Liver (tissue), 9 donors: Measurements from ENCODE around the gene SORL1. TPM values are rescaled to one million over a fixed set of nuclear protein-coding genes. Genes with fewer than 3 reads are reported as not detected.

Experiments used
- DNase-seq: peaks from one replicate; pipeline ENCODE4 v3.0.0-alpha.2; 2017; ENCODE audit warnings: low spot score
- H3K27ac ChIP-seq, 2 donors: one replicate each; pipeline ENCODE4 v1.7.0; 2013; ENCODE audit warnings: inconsistent platforms in 2 of 2, low read length in 2 of 2, control low read depth in 1 of 2, low read depth in 1 of 2, mild to moderate bottlenecking in 1 of 2
- H3K27me3 ChIP-seq, 4 donors: one replicate each; pipeline versions ENCODE4 v1.6.1 to v1.7.0; 2013; ENCODE audit warnings: low read length in 3 of 4, inconsistent platforms in 1 of 4, mild to moderate bottlenecking in 1 of 4, moderate library complexity in 1 of 4; ENCODE audit not compliant: control insufficient read depth in 4 of 4, insufficient read depth in 4 of 4
- H3K36me3 ChIP-seq, 4 donors: one replicate each; pipeline versions ENCODE4 v1.6.1 to v1.7.0; 2013; ENCODE audit warnings: low read length in 3 of 4, mild to moderate bottlenecking in 3 of 4, low read depth in 1 of 4, moderate library complexity in 1 of 4; ENCODE audit not compliant: control insufficient read depth in 4 of 4, insufficient read depth in 3 of 4
- H3K4me1 ChIP-seq, 4 donors: one replicate each; pipeline versions ENCODE4 v1.6.1 to v1.7.0; 2013; ENCODE audit warnings: low read length in 3 of 4, mild to moderate bottlenecking in 3 of 4, moderate library complexity in 1 of 4; ENCODE audit not compliant: control insufficient read depth in 4 of 4, insufficient read depth in 4 of 4
- H3K4me3 ChIP-seq, 3 donors: one replicate each; pipeline versions ENCODE4 v1.6.1 to v1.7.0; 2013; ENCODE audit warnings: low read length in 3 of 3, control low read depth in 1 of 3, low read depth in 1 of 3, mild to moderate bottlenecking in 1 of 3
- H3K9ac ChIP-seq, 2 donors: one replicate each; pipeline ENCODE4 v1.7.0; 2013; ENCODE audit warnings: low read length in 2 of 2, mild to moderate bottlenecking in 2 of 2, moderate library complexity in 2 of 2, control low read depth in 1 of 2, low read depth in 1 of 2
- H3K9me3 ChIP-seq, 4 donors: one replicate each; pipeline versions ENCODE4 v1.6.1 to v1.7.0; 2013; ENCODE audit warnings: low read length in 3 of 4; ENCODE audit not compliant: control insufficient read depth in 4 of 4
- EGR1 ChIP-seq, 2 donors: IDR thresholded peaks; 2 replicates each; pipeline ENCODE4 v1.6.1; 2016 to 2018; ENCODE audit warnings: antibody characterized with exemption in 2 of 2, low read depth in 2 of 2
- FOXA2 ChIP-seq: IDR thresholded peaks from 2 replicates; pipeline ENCODE4 v1.6.1; 2016; ENCODE audit warnings: antibody characterized with exemption
- JUND ChIP-seq, 2 donors: IDR thresholded peaks; 2 replicates each; pipeline ENCODE4 v1.6.1; 2016; ENCODE audit warnings: antibody characterized with exemption in 2 of 2
- NR2F2 ChIP-seq: IDR thresholded peaks from 2 replicates; pipeline ENCODE4 v1.6.1; 2016; ENCODE audit warnings: antibody characterized with exemption
- RXRA ChIP-seq, 2 donors: IDR thresholded peaks; 2 replicates each; pipeline ENCODE4 v1.6.1; 2017 to 2018; ENCODE audit warnings: antibody characterized with exemption in 2 of 2, mild to moderate bottlenecking in 1 of 2
- SP1 ChIP-seq: IDR thresholded peaks from 2 replicates; pipeline ENCODE4 v1.6.1; 2018; ENCODE audit warnings: antibody characterized with exemption, mild to moderate bottlenecking
- TAF1 ChIP-seq: conservative IDR thresholded peaks from 2 replicates; pipeline ENCODE4 v1.6.1; 2016; ENCODE audit warnings: antibody characterized with exemption, mild to moderate bottlenecking
- WGBS: extraction: QIAGEN DNeasy Blood & Tissue Kit; methylation state at CpG from one replicate; pipeline ENCODE4 v1.1.7; 2013; 5-methylcytosine and 5-hydroxymethylcytosine counted together
- polyA plus RNA-seq, 2 donors: library from polyadenylated mRNA; stranded (reverse) in 1 of 2; unstranded in 1 of 2; fragments of 200-250 nt in 1 of 2; fragments of >200 nt in 1 of 2; fragmentation: Nextera tagmentation in 1 of 2; extraction: Ambion mirVana in 1 of 2; gene quantifications; one replicate each; pipeline versions ENCODE4 v1.2.1 to v1.2.3, GENCODE V29; 2013 to 2015
- total RNA-seq, 2 donors: library from RNA; depleted of rRNA; stranded (reverse); fragments of >200 nt; gene quantifications; one replicate each; pipeline ENCODE4 v1.2.3, GENCODE V29; 2014
- TF ChIP-seq, protein P1 (sequence below): IDR thresholded peaks from 2 replicates; pipeline ENCODE4 v1.6.1; 2016; ENCODE audit warnings: antibody characterized with exemption, mild to moderate bottlenecking
- TF ChIP-seq, protein P2 (sequence below): fragments of 150-350 bp; IDR thresholded peaks from 2 replicates; pipeline ENCODE4 v1.5.1; 2017; ENCODE audit warnings: improper control_type of control experiment, low read depth, low read length; ENCODE audit not compliant: missing input control
- TF ChIP-seq, protein P3 (sequence below): IDR thresholded peaks from 2 replicates; pipeline ENCODE4 v1.6.1; 2016; ENCODE audit warnings: antibody characterized with exemption
- donor health status: healthy.
- donor health status: healthy.
- donor health status: healthy.
- donor health status: healthy.
- donor health status: healthy.

The SORL1 gene
- total and polyA plus RNA-seq, 4 donors: 14.6 to 124 (median 25.4) TPM

DNA sequence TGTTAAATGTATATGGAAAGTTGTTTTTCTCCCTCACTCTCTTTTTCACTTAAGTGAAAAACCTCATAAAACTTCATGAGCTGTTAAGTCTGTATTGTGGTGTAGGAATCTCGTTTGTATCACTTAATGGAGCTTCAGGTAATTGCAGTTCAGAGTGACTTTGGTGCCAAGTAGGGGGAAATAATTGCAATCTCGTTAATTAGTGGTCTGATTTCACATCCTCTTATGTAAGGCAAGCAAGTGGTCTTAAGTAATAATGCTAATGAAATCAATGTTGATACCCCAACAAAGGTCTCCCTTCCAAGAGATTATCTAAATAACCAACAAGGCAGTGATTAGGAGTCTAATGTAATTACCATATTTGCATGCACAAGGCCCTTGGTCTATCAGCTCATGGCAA lies 174.9 kb downstream of the SORL1 start (continued):
- TF ChIP-seq, protein P1, sequence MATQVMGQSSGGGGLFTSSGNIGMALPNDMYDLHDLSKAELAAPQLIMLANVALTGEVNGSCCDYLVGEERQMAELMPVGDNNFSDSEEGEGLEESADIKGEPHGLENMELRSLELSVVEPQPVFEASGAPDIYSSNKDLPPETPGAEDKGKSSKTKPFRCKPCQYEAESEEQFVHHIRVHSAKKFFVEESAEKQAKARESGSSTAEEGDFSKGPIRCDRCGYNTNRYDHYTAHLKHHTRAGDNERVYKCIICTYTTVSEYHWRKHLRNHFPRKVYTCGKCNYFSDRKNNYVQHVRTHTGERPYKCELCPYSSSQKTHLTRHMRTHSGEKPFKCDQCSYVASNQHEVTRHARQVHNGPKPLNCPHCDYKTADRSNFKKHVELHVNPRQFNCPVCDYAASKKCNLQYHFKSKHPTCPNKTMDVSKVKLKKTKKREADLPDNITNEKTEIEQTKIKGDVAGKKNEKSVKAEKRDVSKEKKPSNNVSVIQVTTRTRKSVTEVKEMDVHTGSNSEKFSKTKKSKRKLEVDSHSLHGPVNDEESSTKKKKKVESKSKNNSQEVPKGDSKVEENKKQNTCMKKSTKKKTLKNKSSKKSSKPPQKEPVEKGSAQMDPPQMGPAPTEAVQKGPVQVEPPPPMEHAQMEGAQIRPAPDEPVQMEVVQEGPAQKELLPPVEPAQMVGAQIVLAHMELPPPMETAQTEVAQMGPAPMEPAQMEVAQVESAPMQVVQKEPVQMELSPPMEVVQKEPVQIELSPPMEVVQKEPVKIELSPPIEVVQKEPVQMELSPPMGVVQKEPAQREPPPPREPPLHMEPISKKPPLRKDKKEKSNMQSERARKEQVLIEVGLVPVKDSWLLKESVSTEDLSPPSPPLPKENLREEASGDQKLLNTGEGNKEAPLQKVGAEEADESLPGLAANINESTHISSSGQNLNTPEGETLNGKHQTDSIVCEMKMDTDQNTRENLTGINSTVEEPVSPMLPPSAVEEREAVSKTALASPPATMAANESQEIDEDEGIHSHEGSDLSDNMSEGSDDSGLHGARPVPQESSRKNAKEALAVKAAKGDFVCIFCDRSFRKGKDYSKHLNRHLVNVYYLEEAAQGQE: no peak
- TF ChIP-seq EGR1 (IDR thresholded peaks at IDR 0.05; ENCODE audit: low read depth in 2 of 2) (no peak), TAF1 (no peak), RXRA (IDR thresholded peaks at IDR 0.05) (no peak)

DNA sequence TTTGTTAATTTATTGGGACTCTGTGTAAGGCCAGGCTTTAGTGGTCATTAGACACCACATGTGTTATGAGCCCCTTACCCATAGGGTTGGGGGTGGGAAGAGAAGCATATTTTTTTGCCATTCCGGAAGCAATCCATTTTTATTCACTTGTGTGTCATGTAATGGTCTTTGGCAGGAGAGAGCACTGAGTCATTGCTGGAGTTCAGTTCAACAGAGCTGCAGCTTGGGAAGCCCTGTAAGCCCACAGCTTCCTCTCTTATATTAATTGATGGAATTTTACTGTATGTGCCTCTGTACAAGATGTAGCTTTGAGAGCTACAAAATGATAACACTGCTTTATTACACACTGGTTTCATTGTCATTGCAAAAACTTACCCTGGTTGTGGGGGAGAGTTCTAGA lies 177.9 kb downstream of the SORL1 start:
- Histone ChIP-seq H3K4me1 (no peaks in the 10 kb centered on the region), H3K36me3 (peaks cover 8 to 80% (median 76%) of the 10 kb centered on the region in 4 donors), H3K27ac (no peak overlapping the region), H3K27me3 (no peaks in the 10 kb centered on the region), H3K4me3 (no peak overlapping the region), H3K9me3 (no peaks in the 10 kb centered on the region), H3K9ac (no peak overlapping the region)
- WGBS: 87% methylated on average over 1 of the region's 1 CpG
- DNase-seq: no peak
- TF ChIP-seq, protein P2, sequence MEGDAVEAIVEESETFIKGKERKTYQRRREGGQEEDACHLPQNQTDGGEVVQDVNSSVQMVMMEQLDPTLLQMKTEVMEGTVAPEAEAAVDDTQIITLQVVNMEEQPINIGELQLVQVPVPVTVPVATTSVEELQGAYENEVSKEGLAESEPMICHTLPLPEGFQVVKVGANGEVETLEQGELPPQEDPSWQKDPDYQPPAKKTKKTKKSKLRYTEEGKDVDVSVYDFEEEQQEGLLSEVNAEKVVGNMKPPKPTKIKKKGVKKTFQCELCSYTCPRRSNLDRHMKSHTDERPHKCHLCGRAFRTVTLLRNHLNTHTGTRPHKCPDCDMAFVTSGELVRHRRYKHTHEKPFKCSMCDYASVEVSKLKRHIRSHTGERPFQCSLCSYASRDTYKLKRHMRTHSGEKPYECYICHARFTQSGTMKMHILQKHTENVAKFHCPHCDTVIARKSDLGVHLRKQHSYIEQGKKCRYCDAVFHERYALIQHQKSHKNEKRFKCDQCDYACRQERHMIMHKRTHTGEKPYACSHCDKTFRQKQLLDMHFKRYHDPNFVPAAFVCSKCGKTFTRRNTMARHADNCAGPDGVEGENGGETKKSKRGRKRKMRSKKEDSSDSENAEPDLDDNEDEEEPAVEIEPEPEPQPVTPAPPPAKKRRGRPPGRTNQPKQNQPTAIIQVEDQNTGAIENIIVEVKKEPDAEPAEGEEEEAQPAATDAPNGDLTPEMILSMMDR: no peak
- TF ChIP-seq, protein P3, sequence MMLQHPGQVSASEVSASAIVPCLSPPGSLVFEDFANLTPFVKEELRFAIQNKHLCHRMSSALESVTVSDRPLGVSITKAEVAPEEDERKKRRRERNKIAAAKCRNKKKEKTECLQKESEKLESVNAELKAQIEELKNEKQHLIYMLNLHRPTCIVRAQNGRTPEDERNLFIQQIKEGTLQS: no peak
- TF ChIP-seq SP1 (no peak), FOXA2 (no peak)

DNA sequence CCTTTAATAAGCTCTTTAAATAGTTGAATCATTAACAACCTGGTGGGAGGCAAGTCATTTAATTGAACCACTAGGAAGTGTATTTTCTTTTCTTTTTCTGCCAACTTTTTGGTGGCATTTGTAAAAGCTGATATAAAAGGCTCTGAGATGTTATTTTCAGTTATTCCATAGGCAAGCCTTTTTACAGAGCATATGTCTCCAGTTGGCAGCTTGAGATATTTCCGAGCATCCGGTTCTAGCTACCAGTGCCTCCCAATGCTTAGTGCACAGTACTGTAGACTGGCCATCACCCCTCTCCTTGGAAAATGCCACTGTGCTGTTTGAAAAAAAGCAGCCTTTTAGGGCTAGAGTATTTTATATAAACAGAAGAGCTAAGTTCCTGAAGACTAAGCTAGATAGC lies 179.3 kb downstream of the SORL1 start:
- H3K27ac ChIP-seq: no peak overlapping the region

More for the DNA sequence above, 179.3 kb downstream of the SORL1 start:
- Histone ChIP-seq H3K9me3 (no peaks in the 10 kb centered on the region), H3K27me3 (no peaks in the 10 kb centered on the region), H3K4me1 (no peaks in the 10 kb centered on the region), H3K9ac (no peak overlapping the region), H3K36me3 (peaks cover 4 to 66% (median 61%) of the 10 kb centered on the region in 4 donors), H3K4me3 (no peak overlapping the region)
- no peak for DNase-seq
- TF ChIP-seq JUND (IDR thresholded peaks at IDR 0.05): no peak
- TF ChIP-seq, protein P2: no peak
- TF ChIP-seq NR2F2: no peak
- WGBS: 96% methylated on average over 2 of the region's 2 CpGs
